Activated CD8-positive, alpha-beta memory T cell treated with anti-CD3 and anti-CD28 coated beads for 48 hours (primary cell): ENCODE data around the gene ERLEC1.
"Not testable (repeated sequence)": the region's sequence is repeated elsewhere in the genome, so short reads cannot be mapped to it uniquely, and the experiment has no call there.

ENCODE experiments used
- DNase-seq, 3 experiments: peaks; one replicate each; pipeline ENCODE4 v3.0.0-alpha.2; 2020; ENCODE audit warnings: low read depth in 2 of 3, low spot score in 2 of 3

ERLEC1 gene

DNA sequence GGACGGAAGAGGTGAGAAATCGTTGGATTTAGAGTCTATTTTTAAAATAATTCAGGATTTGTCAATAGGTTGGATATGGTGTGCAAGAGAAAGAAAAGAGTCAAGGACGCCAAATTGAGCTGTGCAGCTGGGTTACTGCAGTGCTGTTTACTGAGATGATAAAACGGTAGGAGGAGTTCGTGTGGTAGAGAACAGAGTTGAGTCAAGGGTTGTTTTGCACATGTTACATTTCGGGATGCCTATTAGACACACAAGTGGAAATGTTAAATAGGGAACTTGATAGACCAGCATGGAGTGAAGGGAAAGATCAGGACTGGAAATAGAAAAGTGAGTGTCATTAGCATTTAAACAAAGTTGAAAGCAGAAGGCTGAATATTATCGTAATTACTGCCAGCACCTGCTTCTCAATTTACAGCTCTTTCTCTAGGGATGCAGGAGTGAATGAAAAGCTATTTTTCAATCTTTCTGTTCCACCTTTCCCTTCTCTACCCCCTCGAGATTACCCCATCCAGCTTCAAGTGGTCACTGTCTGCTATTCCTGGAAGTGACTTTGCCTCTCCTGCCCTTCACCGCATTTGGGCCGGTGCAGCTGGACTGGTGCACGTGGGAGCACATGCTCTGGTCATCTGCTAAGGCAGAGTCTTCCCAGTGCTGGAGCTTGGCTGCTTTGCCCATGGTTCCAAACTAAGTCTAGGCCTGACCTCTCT is 42.6 kb downstream of the ERLEC1 start:
- no peak for DNase-seq

DNA sequence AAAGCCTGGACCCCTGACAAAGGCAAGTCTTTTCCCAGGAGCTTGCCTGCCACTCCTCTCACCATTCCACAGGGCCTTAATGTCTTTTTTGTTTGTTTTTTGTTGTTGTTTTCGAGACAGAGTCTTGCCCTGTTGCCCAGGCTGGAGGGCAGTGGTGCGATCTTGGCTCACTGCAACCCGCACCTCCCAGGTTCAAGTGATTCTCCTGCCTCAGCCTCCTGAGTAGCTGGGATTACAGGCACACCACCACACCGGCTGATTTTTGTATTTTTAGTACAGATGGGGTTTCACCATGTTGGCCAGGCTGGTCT is 43.1 kb downstream of the ERLEC1 start:
- DNase-seq = not testable (repeated sequence)

DNA sequence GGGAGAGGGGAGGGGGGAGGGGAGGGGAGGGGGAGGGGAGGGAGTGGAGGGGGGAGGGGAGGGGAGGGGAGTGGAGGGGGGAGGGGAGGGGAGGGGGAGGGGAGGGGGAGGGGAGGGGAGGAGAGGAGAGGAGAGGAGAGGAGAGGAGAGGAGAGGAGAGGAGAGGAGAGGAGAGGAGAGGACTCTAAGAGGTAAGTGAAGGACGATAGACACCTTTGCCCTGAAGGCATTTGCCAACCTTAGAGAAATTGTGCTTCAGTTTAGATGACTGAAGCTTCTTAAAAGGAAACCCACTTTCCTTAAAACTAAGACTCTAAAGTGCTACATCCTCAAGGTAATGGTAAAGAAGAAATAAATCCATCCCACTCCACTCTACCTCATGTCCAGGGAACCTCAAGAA is 53.7 kb downstream of the ERLEC1 start:
- no peak for DNase-seq

DNA sequence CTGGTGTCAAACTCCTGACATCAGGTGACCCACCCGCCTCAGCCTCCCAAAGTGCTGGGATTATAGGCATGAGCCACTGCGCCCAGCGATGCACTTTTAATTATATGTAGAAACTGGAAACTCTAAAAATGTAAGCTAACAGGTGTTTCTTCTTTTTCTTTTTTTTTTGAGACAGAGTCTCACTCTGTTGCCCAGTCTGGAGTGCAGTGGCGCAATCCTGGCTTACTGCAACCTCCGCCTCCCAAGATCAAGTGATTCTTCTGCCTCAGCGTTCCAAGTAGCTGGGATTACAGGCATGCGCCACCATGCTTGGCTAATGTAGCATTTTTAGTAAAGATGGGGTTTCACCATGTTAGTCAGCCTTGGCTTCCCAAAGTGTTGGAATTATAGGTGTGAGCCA is 54.8 kb downstream of the ERLEC1 start:
- DNase-seq = not testable (repeated sequence)

DNA sequence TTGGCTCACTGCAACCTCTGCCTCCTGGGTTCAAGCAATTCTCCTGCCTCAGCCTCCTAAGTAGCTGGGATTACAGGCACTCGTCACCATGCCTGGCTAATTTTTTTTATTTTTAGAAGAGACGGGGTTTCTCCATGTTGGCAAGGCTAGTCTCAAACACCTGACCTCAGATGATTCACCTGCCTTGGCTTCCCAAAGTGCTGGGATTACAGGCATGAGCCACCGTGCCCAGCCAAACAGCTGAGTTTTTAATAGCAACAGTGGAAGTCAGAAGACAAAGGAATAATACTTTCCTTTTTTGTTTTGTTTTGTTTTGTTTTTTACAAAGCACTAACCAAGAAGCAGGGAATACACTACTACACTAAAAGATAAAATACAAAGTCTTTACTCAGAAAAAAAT is 56.0 kb downstream of the ERLEC1 start:
- no peak for DNase-seq

DNA sequence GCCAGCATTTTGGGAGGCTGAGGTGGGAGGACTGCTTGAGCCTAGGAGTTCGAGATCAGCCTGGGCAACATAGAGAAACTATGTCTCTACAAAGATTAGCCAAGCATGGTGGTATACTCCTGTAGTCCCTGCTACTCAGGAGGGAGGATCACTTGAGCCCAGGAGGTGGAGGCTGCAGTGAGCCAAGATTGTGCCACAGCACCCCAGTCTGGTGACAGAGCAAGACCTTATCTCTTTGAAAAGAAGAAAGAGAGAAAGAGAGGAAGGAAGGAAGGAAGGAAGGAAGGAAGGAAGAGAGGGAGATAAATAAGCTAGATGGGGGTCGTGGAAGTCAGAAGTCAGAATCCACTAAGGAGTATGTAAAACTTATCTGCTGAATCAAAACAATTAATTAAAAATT is 56.8 kb downstream of the ERLEC1 start:
- no peak for DNase-seq

DNA sequence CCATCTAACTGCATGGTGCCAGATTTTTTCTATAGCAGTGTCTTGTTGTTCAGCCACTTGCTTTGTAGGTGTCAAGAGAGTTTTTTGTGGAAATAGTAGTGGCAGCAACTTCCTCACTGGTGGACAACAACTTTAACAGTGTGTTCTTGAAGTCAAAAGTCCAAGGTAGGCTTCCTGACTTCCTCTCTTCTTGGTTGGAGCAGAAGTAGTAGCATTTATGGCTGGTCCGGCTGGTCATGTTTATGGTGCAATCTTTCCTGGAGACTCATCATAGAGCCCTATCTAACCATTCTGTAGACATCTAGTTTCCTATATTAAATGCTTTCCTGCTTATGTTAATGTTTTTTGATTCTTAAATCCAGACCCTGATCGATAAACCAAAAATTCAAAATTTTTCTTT is 61.2 kb downstream of the ERLEC1 start:
- DNase-seq = no peak

DNA sequence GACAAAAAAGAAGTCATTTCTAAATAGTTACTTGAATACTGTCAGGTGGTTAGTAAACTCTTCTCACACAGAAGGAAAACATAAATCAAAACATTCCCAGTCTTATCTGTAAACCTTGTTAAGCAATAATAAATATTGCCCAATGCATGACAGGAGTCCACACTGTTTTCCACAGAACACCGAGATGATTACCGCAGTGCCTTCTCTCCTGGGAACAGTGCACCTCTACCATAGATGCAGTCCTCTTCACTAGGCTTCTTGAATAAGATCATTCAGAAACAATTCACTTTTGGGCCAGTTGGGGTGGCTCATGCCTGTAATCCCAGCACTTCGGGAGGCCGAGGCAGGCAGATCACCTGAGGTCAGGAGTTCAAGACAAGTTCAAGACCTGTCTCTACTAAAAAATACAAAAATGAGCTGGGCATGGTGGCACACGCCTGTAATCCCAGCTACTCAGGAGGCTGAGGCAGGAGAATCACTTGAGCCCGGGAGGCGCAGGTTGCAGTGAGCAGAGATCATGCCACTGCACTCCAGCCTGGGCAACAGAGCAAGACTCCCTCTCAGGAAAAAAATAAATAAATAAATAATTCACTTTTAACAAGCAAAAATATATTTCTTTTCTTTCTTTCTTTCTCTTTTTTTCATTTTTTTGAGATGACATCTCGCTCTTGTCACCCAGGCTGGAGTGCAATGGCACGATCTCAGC is 64.4 kb downstream of the ERLEC1 start:
- not testable (repeated sequence) for DNase-seq

DNA sequence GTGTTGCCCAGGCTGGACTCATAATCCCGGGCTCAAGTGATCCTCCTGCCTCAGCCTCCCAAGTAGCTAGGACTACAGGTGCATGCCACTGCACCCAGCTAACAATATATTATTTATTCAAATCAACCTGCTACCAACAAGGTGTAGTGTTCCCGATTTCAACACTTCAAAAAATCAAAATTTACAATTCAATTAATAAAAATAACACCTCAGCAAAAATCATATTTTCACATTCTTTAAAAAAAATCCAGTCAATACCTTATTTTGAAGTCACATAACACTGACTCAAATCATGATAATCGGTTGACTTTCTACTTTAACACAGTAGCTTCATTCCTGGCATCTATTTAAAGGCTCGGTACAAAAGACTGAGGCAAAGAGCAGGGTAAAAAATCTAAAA is 65.7 kb downstream of the ERLEC1 start:
- no peak for DNase-seq

DNA sequence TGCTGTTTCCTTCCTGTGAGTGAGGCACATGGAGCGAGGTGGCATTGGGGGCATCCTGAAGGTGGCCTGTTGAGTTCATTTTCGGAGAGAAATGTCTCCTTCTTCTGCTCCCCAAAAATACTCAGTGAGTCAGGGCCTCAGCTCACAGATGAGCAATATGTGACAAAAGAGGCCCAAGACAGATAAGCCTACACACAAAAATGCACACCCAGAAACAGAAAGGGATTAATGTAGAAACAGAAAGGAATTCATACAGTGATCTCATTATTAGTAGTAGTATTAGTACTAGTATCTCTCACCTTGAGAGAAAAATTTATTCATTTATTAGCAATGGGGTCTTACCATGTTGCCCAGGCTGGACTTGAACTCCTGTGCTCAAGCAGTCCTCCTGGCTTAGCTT is 67.8 kb downstream of the ERLEC1 start:
- no peak for DNase-seq

DNA sequence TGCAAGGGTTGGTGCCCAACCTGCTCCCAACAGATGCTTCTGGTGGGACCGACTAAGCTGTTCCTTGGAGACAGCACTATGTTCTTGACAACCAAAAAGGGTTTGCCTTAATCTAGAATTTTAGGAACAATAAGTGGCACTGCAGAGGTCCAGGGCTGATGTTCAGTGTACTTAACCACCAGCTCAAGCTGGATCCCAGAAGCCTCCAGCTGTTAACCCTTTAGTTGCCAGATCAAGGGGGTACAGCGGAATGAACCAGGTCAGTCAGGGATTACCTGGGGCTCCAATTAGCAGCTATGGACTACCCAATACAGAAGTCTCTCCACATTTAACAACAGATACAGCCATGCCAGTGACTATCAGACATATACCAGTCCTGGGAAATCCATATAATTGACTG is 69.4 kb downstream of the ERLEC1 start:
- DNase-seq = no peak

DNA sequence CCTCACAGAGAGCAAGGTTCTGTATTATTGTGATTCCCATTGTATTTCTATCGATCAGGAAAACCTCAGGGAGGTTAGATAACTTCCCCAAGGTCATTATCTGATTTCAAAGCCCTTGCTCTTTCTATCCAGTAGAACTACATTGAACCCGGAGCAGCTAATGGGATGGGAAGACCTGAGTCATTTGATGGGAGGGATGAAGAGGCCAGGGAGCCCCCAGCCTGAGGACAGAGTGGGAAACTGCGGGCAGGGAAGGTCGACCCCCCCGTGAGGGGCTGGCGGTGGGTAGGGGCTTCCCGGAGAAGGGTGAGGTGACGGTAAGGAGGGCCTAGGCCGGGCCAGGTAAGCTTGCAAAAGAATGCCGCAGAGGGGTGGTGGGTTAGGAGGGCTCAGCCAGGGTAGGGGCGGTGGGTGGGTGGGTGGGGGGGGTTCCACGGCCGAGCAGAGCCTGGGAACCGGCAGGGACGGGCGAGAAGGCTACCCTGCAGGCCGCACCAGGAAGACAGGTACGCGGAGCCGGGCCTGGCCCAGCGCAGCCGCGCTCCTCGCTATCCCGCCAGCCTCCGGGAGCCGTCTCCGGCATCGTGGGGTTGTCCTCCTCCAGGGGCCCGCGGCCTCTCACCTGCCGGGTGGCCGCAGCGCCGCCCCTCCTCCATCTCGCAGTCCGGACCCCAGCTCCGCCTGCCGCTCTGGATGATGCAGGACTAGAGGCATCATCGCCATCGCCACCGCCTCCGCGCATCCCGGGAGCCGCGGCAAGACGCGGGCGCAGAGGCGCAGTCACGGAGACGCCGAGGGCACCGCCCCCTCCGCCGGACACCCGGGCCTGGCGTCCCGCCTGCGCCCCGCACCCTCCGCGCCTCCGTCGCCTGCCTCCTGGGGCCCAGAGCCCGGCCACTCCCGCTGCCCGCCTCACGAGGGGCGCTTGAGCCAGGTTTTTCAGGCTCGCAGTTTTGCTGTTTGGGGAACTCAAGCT is 72.7 kb downstream of the ERLEC1 start, which contains the start of gene GPR75:
Gene GPR75, minus strand, starts transcription at position 762 of the 976 bp plus-strand sequence. CDS start 5,211 bp downstream, outside the sequence.
- DNase-seq = no peak

DNA sequence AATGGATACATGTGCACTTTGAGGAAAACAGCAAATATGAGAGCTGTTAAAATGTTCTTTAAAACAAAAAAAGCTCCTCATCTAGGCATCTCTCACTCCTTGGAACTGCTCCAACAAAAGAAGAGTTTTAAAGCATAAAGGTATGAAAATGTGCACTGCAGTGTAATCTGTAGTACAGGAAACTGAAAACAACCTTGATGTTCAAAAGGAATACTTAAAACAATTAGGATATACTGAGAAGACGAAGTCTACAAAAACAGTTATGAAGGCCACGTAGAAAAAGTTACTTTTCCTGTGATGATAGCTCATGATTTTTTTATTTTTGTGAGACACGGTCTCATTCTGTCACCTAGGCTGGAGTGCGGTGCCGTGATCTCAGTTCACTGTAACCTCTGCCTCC is 75.0 kb downstream of the ERLEC1 start:
- DNase-seq = no peak

DNA sequence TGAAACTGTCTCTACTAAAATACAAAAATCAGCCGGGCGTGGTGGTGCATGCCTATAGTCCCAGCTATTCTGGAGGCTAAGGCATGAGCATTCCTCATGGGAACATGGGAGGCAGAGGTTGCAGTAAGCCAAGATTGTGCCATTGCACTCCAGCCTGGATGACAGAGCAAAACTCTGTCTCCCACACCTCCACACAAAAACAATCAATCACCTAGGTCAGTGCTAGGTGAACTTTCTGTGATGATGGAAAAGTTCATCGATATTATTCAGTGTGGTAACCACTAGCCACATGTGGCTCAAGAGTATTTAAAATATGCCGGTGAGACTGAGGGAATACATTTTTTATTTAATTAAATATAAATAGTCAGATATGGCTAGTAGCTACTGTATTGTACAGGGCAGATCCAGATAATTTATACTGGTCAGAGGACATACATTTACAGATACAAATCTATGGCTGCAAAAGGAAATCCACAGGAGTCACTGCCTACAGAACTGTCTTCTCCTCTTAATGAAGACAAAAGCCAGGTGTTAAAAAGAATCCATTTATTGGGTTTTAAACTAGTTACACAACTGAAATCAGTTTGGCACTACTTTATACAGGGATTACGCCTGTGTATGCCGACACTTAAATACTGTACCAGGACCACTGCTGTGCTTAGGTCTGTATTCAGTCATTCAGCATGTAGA is 76.8 kb downstream of the ERLEC1 start:
- DNase-seq = no peak

DNA sequence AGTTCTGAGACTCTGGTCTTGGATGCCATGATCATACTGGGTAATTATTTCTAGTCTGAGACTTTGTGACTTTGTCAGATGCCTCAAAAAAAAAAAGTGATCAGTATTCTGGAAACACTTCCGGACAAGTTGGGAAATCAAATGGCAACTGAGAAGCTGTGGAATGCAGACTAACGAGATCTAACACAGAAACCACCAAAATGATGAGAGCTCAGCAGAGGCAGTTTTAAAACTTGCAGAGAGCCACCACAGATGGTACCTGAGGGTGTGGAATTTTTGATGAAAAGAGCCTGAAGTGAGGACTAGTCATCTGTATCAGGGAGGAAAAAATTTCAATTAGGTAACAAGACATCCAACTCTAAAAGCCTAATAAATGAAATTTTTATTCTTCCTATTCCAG is 78.4 kb downstream of the ERLEC1 start:
- no peak for DNase-seq

DNA sequence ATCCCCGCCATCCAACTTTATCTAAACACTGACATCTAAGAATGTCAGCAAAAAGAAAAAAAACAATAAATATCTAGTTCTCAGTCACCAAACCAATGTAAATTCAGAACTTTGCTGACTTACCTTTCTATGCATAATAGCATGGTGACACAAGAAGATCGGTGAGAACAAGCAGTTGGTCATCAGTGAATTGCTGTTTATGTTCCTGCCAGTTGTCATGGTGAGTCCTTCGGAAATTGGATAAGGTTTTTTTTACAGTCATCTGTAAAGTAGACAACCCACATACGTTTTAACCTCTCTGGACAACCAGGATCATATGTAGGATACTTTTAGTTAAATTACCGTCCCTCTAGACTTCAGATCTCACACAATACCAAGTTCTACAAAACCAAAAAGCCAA is 79.1 kb downstream of the ERLEC1 start:
- no peak for DNase-seq

DNA sequence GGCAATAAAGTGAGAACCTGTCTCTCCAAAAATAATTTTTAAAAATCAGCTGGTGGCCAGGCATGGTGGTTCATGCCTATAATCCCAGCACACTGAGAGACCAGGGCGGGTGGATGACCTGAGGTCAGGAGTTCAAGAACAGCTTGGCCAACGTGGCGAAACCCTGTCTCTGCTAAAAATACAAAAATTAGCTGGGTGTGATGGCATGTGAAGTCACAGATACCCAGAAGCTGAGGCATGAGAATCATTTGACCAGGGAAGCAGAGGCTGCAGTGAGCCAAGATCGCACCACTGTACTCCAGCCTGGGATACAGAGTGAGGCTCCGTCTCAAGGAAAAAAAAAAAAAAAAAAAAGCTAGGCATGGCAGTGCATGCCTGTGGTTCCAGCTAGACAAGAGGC is 80.3 kb downstream of the ERLEC1 start:
- no peak for DNase-seq

DNA sequence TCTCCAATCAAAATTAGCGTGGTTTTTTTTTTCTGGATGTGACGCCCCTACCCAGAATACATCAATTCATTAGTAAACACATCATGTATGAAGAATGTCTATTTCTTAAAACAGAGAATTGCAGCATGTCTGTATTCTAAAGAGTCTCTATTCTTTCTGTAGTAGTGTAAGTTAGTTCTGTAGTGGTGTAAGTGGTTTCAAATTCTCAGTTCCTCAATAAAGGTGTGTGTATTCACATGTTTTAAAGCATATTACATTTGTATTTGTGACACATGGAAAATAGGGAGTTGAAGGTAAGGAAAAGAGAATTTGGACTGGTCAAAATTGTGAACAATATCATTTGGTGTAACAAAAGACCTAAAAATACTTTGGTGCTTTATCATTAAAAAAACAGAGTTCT is 80.9 kb downstream of the ERLEC1 start:
- DNase-seq = no peak
